Fibroblast of lung (primary cell): ENCODE measurements around the gene INTS7.

Experiments used
- EZH2 ChIP-seq: IDR thresholded peaks from 2 replicates; pipeline ENCODE4 v1.5.1; 2012; ENCODE audit warnings: low read length, control low read depth, mild to moderate bottlenecking; ENCODE audit errors: missing control alignments
- TF ChIP-seq, protein P1 (sequence below), 2 donors: IDR thresholded peaks in 1 of 2; conservative IDR thresholded peaks in 1 of 2; 1 replicate in 1 of 2; 2 replicates in 1 of 2; pipeline ENCODE4 v1.5.1; 2011 to 2012; ENCODE audit warnings: low read length in 2 of 2, control low read depth in 1 of 2, inconsistent platforms in 1 of 2, low read depth in 1 of 2, mild to moderate bottlenecking in 1 of 2

DNA sequence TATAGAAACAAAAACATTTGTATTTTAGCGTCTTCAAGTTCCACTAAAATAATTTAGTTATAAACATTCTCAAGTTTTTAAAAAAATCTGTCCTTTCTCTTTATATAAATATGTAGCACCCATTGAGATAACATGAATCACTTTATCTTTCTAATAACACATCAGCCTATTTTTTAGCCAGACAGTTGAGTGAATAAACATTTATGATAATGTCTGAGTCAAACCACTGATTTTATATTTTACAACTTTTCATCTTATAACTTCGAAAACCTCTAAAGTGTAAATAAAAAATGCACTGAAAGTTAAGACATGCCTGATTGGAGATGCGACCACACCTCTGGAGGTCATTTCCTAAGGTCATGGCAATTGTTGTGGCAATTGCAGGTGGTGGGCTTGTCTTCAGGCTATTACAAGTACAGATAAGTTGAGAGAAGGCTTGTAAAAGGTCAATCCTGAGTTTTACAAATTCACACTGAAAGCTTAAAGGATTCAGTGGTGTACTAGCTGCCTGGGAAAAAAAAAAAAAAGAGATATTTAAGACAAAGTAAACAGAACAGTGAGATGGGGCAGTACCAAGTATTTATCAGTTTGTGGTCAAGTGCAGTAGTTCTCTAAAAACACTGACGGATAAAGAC lies 67.0 kb downstream of the INTS7 start:
- TF ChIP-seq, protein P1, sequence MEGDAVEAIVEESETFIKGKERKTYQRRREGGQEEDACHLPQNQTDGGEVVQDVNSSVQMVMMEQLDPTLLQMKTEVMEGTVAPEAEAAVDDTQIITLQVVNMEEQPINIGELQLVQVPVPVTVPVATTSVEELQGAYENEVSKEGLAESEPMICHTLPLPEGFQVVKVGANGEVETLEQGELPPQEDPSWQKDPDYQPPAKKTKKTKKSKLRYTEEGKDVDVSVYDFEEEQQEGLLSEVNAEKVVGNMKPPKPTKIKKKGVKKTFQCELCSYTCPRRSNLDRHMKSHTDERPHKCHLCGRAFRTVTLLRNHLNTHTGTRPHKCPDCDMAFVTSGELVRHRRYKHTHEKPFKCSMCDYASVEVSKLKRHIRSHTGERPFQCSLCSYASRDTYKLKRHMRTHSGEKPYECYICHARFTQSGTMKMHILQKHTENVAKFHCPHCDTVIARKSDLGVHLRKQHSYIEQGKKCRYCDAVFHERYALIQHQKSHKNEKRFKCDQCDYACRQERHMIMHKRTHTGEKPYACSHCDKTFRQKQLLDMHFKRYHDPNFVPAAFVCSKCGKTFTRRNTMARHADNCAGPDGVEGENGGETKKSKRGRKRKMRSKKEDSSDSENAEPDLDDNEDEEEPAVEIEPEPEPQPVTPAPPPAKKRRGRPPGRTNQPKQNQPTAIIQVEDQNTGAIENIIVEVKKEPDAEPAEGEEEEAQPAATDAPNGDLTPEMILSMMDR (conservative IDR thresholded peaks at IDR 0.05 in 1 of 2, IDR thresholded peaks at IDR 0.05 in 1 of 2; ENCODE audit: low read depth in 1 of 2, low read length in 2 of 2): no peak
- no peak for TF ChIP-seq EZH2
